HG02678 (cell line): ENCODE measurements around the gene CPT1A.

Experiments used
- ATAC-seq: cut with Tn5 transposase; IDR thresholded peaks from one replicate; pipeline ENCODE4 v1.9.1; 2021; ENCODE audit warnings: mild to moderate bottlenecking, moderate library complexity; ENCODE audit not compliant: unreplicated experiment

CPT1A gene

GRCh38 chr11:68832476-68833181 is 9.1 kb downstream of the CPT1A start:
- no peak for ATAC-seq

- ATAC-seq, result no peak
Measured at GRCh38 chr11:68831124-68831523, 10.6 kb downstream of the CPT1A start.

- ATAC-seq, result no peak
Measured at GRCh38 chr11:68829581-68829980, 12.1 kb downstream of the CPT1A start.

GRCh38 chr11:68828957-68829356 is 12.8 kb downstream of the CPT1A start:
- ATAC-seq, result no peak

- no peak for ATAC-seq
Measured at GRCh38 chr11:68828155-68828931, 13.4 kb downstream of the CPT1A start.

GRCh38 chr11:68827733-68828132 is 14.0 kb downstream of the CPT1A start:
- no peak for ATAC-seq

GRCh38 chr11:68826726-68827125 is 15.0 kb downstream of the CPT1A start:
- ATAC-seq, result no peak

- ATAC-seq, result no peak
Measured at GRCh38 chr11:68825571-68825970, 16.1 kb downstream of the CPT1A start.

GRCh38 chr11:68822546-68822945 is 19.2 kb downstream of the CPT1A start:
- no peak for ATAC-seq

- ATAC-seq, result no peak
Measured at GRCh38 chr11:68821670-68822069, 20.0 kb downstream of the CPT1A start.

- no peak for ATAC-seq
Measured at GRCh38 chr11:68819362-68819761, 22.4 kb downstream of the CPT1A start.

- no peak for ATAC-seq
Measured at GRCh38 chr11:68818181-68818580, 23.5 kb downstream of the CPT1A start.

GRCh38 chr11:68817554-68817953 is 24.2 kb downstream of the CPT1A start:
- ATAC-seq, result no peak

- no peak for ATAC-seq
Measured at GRCh38 chr11:68816917-68817419, 24.7 kb downstream of the CPT1A start.

GRCh38 chr11:68816251-68816776 is 25.4 kb downstream of the CPT1A start:
- ATAC-seq, result no peak

GRCh38 chr11:68813773-68814172 is 27.9 kb downstream of the CPT1A start:
- ATAC-seq, result no peak

- ATAC-seq, result no peak
Measured at GRCh38 chr11:68812526-68812925, 29.2 kb downstream of the CPT1A start.

- ATAC-seq, result no peak
Measured at GRCh38 chr11:68810164-68810563, 31.6 kb downstream of the CPT1A start.

- ATAC-seq, result no peak
Measured at GRCh38 chr11:68809506-68809905, 32.2 kb downstream of the CPT1A start.

- no peak for ATAC-seq
Measured at GRCh38 chr11:68808787-68809186, 32.9 kb downstream of the CPT1A start.

- no peak for ATAC-seq
Measured at GRCh38 chr11:68806931-68807844, 34.5 kb downstream of the CPT1A start.
